ENCODE measurements around the gene TACC3.

The TACC3 gene

DNA sequence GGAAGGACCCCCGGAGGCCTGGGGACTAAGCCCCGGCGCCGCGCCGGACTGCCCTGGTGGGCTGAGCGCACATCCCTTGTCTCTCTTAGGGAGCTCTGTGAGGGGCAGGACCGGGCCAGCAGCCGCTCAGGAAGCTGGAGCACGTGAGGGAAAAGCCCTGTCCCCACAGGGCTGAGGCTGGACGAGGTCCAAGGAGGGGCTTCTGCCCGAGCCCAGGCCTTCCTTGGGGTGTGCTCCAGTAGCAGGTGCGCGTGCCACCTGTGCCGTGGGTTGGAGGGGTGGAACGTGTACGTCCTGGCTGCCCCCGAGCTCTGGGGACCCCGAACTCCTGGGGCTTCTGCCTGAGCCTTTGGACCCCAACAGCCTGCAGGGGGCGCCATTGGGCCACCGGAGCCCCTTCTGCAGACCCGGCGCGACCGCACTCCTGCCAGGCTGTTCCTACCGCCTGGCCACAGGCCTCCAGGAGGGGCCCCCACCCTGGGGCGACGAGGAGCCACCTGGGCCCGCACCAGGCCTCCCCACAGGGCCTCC, 27.2 kb downstream of the TACC3 start:
- DNase-seq: peak; percentile 91

DNA sequence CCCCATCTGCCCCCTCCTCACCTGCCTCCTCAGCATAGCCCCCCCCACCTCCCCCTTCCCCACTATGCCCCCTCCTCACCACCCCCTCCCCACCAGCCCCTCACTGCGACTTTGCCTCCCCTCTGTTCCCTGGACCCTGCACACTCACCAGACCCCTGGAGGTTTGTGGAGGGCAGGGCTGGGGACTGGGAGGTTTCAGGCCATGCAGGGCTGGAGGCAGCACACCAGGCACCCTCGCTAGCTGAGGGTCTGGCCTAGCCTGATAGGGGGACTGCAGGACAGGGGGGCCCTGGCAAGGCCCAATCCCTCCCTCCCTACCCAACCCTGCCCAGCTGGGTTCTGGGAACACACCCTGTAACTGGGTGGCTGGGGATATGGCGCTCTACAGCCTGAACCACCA, 28.0 kb downstream of the TACC3 start:
- DNase-seq: no peak

DNA sequence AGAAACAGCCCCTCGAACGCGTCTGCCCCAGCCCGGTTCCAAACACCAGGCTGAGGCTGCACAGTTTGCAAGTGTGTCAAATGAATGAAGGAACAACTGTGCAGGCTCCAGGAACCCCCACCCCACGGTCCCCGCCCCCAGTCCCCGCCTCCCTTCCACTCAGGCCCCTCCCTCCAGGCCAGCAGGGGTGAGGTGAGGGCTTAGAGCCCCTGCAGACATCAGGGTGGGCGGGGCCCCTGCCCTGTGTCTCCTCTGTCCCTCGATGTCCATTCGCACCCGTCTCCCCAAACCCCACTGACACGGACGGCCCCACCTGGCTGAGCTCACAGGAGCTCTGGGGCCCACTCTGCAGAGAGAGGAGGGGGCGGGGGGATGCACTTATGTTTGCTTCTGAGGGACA, 28.5 kb downstream of the TACC3 start:
- no peak for DNase-seq

DNA sequence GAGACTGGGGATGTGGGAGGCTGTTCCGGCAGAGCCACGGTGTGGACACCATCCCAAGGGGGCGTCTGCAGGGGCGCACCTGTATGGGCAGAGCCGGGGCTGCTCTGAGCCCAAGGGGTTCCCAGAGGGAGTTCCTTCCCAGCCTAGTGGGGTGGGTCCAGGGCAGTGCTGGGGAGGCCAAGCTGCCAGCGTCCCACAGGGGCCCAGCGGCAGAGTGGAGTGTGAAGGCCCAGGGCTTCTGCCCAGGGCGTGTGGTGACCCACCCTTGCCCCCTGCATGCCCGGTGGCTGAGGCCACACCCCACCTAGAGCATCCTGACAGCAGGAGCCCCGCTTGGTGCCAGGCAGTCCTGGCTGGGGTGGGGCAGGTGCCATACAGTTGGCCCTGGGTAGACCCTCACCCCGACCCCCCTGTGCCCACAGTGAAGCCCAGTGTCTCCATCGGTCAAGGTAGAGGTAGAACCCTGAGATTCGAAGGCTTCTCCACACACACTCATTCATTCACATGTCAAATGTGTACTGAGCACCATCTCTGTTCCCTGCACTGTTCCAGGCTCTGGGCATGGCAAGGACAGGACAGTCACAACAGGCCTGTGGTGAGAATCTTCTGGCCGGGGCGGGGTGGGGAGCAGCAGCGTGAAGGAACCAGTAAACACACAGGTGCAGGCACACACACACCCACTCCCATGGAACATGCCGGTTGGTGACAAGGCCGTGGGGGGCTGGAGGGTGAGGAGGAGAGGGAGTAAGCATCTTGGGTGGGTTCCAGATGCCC, 29.2 kb downstream of the TACC3 start:
- DNase-seq: no peak

DNA sequence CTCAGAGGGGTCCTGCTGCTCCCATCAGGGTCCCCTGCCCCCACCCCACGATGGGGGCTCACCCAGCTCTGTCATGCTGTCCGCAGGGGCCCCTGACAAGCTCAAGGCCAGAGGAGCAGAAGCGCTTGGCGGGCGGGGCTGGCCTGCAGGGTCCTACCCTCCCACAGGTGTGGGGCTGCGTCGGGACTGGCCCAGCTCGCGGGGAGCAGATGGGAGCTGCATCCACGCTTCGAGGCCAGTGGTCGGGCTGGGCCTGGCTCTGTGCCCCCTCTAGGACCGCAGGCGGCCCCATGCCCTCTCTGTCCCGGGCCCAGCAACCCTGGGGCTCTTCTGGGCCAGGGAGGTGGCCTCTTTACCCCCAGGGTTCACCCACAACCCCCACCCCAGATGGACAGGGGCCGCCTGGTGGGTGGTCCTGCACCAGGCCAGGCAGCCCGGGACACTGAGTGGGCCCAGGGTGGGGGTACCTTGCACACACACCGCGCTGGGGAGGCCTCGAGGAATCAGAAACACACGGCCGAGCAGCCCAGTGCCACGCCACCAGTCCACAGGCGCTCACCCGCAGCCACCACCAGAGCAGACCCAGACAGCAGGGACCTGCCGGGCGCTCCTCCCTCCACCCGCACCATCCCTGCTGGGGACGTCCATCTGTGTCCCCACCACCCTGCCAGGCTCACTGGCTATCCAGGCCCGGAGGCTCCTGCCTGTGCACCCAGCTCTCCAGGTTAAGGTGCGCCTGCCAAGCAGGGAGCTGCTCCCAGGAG, 30.0 kb downstream of the TACC3 start:
- DNase-seq: no peak

DNA sequence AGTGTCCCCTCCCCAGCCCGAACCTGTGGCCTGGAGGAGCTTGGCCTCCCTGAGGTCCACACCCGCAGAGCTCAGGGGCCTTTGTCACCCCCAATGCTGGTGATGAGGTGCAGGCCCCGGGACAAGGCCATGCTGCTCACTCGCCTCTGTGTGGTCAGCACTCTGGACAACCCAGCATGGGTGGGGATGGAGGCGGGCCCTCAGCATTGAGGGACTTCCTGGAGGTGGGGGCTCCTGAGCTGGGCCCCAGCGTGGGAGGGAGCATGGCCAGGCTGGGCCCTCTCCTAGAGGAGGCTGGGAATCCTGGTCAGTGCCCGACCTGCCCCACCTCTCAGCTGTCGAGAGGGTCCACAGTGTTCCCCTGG, 30.6 kb downstream of the TACC3 start:
- no peak for DNase-seq

DNA sequence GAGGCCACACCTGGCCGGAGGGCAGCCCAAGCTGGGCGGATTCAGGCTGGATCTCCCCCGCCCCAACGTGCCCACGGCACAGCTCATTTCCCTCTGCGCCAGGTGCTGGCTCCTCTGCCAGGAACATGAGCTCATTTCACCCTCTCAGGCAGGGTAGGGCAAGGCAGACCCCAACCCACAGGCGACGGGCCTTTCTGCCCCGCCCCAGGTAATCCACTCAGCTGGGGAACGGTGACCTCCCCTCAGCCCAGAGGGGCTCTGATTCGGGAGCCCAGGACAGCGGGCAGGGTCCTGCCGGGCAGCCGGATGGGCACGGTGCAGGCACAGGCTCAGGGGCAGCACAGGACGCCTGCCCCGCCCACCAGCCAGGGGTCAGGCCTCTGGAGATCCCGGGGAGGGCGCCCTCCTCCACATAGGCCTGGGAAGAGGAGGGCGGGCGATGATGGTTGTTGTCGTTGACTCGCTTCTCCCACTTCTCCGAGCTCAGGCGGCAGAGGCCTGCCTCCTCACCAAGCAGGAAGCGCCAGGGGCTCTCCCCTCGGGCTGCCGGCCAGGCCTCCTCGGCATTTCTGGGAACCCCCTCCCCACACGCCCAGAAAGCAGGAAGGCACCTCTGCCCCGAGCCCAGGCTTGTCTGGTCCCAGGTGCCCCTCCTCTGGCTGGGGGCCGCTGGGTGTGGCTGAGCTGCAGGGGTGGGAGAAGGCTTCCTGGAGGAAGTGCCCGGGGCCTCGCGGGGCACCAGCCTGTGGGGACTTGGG, 31.1 kb downstream of the TACC3 start:
- DNase-seq: peak; percentile 68

DNA sequence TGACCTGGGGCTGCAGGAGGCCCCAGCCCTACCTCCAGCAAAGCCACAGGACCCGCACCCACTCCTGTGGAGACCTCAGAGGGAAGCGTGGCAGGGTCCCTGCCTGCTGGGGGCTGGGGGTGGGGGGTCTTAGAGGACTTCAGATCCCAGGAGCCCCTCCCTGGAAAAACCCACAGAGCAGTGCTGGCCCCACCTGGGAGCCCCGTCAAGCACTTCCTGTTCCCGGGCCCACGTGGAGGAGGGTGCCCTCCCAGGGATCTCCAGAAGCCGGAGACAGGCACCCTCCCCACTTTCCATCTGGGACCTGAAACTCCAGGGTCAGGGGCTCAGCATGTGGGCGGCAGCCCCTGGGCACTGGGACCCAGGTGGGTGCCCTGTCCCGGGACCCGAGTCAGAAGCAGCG, 32.0 kb downstream of the TACC3 start:
- no peak for DNase-seq

DNA sequence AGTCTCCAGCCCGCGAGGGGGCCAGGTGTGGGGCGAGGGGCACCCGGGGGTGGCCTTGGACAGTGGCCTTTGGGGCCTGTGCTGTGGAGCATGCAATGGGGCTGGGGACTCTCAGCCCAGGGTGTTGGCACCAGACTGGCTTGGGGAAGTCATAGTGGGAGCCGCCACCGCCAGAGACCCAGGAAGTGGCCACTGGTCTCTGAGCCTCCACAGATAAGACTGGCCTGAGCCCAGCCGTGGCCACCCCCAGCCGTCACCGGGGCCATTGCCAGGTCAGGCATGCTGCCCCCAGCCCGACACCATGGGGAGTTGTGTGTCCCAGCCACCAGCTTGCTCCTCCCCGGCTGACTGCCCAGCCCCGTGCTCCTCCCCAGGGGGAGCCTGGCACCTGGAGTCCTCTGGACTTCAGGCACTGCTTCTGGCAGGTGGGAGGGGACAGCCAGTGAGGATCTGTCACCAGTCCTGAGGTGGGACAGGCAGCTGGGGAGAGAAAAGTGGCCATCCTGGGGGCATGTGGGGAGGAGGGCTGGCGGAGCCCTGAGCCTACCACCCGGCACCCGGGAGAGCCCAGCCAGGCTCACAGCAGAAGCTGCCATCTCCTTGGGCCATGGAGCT, 32.5 kb downstream of the TACC3 start:
- no peak for DNase-seq

DNA sequence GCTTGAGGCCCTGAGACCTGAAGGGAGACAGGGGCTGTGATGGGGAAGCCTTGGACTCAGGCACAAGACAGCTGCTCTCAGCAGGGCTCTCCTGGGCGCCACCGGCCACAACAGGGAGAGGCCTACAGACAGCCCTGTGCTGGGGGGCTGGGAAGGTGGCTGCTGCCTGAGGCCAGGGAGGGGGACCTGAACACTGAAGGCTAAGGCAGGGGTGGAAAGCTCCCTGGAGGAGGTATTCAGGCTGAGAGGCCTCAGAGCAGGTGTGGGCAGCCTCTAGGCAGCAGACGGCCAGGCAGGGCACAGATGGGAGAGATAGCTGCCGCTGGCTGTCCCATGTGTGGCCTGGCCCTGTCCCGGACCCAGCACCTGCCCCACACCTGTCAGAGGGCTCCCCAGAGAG, 33.0 kb downstream of the TACC3 start:
- no peak for DNase-seq

DNA sequence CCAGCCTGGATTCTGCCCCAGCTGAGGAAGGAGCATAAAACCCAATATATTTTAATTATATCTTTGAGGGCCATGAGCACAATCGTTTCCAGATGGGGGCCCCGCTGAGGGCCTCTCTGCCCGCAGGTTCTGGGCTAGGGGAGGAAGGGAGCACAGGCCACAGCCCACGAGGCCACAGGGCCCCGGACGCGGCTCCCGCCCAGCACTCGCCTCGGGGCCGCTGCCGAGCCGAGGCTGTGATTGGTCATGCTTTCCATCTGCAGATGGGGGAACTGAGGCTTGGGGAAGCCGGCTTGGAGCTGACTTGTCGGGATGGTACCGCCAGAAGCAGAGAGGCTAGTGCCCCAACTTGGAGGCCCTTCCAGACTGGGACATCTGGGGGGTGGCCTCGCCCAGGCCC, 34.0 kb downstream of the TACC3 start:
- DNase-seq: no peak

DNA sequence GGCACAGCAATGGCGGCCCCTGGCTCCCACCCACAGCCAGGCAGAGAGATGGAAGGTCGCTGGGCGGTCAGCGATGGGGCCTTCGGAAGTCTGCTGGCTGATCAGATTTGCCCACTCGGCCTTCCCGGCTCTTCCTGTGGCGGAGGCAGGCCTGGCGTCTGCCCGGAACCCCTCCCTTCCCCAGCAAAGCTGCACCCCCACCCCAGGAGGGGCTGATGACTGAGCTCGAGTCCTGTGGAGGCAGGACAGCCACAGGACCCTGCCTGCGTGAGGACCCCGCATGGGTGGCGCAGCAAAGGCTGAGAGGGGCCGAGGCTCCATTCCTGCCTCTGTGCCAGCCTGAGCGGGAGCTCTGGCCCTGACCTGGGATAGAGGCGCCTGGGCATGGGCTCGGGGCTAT, 34.8 kb downstream of the TACC3 start:
- no peak for DNase-seq

DNA sequence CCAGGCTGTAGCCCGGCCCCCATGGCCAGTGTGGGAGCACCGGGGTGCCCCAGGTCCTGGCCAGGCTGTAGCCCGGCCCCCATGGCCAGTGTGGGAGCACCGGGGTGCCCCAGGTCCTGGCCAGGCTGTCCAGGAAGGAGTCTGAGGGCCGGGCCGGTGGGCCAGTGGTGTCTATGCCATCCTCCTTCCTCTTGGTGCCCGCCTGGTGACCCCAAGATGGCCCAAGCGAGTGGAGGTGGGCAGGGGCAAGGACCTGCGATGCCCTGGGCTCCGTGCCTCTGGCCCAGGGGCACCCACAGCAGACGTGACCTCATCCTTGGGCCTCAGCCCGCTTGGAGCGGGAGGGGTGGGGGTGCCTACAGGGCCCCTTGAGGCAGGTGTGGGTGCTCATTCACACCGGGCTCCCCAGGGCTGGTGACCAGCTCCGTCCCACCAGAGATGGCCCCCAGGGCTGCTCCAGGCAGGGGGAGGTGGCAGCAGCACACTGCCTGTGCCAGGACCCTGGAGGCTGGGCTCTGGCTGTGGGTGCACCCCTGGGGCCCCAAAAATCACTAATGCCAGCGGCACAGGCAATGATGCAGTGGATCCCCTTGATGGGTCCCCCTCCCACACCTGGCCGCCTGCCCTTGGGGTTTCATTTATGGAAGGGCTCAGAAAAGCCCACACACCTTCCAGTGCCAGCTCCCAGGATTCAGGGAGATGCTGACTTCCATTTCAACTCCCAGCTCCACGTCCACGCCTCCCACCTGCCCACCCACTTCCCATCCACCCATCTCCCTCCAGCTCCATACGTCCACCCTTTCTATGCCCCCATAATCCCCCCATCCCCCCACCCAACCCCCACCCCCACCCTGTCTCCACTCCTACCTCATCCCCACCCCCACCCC, 35.8 kb downstream of the TACC3 start:
- DNase-seq: no peak

DNA sequence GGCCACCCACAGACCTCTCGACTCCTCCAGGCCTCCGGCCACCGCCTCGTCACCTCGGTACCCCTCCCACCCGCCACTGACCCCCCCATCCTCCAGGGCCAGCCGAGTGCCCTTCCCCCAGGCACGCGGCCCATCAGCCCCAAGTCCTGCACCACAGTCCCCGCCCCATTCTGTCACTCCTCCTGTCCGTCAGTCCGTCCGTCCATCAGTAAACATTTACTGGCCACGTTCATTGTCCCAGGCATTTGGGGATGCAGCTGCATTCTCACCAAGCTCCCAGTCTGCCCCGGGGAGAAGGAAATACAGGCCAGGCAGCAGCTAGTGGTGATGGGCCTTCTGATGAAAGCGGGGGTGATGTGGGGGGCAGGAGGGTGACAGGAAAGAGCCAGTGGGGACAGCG, 36.5 kb downstream of the TACC3 start:
- DNase-seq: no peak

DNA sequence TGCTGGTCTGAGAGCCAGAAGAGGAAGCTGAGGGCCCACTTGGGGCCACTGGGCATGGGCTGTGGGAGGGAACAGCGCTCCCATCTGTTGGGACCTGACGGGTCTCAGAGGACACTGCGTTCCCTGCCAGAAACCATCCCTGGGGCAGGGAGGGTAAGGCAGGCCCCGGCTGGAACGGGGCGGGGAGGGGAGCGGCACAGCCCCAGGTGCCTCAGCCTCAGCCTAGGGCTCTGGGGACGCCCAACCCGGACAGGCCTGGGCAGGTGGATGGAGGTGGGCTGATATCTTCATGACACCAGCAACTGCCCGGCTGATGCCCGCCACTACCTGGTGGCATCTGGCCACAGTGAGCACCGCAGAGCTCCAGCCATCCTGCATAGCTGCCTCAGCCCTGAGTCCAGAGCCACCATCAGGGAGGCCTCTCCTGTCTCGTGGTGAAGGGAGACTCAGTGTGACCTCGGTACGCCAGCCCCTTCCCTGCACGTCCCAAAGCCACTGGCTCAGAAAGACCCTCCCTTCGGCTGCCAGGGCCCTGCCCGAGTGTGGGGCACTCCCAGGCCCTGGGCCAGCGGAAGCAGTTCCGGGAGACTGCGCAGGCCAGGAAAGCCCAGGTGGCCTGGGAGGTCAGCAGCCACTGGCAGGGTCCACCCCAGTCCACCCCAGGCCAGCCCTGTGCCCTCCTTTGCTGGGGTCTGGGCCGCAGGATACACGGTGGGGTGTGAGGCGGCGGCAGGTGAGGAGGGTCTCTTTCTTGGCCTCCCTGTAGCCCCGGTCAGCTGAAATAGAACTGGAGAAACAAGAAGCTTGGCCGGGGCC, 37.2 kb downstream of the TACC3 start:
- no peak for DNase-seq

DNA sequence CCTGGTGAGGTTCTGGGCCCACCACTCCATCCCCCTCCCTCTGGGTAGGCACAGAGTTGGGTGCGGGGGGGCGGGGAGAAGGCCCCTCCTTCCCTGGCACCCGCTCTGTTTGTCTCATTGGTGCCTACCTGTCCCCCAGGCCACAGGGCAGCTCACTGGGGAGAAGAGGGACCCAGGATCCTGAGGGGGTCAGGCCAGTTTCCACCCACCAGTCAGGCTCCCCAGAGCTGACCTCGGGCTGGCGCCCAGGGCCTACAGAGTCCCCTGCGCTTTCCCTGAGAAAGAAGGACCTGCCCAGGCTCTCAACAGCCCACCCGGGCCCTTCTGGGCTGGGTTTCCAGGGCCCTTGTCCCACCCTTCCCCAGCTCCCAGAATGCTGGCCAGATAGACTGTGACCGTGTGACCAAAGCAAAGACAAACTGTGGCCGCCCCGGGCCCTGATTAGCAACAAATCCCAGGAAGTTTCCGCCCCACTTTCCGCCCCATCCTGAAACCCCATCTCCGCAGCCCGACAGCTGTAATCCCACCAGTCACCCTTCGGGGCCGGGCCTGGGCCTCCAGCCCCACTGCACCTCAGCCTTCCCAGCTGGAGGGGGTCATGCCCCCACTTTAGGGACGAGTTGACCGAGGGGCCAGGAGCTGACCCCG, 38.0 kb downstream of the TACC3 start:
- DNase-seq: no peak

DNA sequence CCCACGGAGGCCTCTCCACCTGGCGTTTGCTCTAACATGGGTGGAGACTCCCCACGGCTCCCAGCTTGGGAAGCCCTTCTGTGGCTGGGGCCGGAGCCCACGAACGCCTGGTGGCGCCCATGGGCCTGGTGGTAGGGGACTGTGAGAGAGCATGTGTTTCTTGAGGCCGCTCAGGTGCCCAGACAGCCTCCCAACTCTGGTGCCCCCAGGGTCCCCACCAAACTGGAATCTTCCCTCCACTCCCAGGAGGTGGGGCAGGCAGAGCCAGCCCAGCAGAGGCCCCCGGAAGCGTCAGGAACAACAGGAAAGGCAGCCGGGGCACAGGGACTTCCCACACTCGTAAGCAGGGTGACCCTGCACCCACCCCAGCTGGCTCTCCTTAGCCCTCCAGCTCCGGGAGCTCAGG, 38.5 kb downstream of the TACC3 start:
- no peak for DNase-seq

DNA sequence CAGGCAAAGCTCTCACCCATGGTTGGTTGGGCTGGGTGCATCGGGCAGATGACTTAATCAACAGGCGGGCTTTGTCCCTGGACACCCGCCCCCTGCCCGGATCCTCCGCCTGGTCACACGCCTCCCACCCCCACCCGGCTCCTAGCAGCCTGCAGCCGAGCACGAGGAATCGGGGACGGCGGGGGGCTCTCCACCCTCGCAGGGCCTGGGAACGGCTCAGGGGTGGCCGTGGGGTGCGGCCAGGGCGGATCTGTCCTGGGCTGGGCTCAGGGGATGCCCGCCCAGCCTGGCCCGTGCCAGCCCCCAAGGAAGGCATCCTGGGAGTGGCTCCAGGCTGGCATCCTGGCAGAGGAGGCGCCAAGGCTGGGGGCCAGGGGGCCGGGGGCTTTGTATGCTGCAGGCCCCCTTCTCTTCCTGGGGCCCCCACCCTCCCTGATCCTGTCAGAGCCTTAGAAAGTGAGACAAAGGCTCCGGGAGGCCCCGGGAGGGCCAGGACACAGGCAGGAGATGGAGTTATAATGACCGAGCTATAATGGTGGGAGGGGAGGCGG, 39.3 kb downstream of the TACC3 start:
- DNase-seq: no peak

DNA sequence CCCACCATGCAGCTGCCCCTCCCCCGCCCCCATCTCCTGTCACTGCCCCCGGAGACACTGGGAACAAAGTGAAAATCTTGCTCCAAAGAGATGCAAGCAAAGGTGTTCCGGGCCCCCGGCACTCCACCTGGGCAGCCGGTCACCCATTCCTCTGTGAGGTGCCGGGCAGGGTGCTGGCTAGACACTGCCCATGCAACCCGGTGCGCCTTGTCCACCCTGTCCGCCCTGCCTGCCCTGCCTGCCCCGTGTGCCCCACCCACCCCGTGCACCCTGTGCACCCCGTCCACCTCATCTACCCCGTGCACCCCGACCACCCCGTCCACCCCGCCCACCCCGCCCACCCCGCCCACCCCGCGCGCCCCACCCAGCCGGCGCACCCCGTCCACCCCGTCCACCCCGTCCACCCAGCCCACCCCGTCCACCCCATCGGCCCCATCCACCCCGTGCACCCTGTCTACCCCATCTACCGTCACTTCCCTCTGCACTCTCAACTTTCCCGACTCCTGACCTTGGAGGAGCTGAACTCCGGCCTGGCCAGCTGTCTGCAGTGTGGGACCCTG, 39.9 kb downstream of the TACC3 start:
- DNase-seq: no peak
